Stimulated activated memory B cell treated with anti-CD40 and anti-IgM and Interleukin-4, amounts not matched to agents 10 μg/mL and 1 μg/mL and 100 μg/mL, for 72 hours (primary cell): ENCODE measurements around the gene RNF166.
A peak's percentile ranks its signal among the peaks of the same experiment; 100 is the strongest.

Experiments
- ATAC-seq: fragments of 150-1000 bp; cut with Tn5 transposase; 2 replicates; pipeline ENCODE4 v1.10.0; 2021
- H3K27ac Mint-ChIP-seq: one replicate; pipeline ENCODE4 v1.8.0; 2022; ENCODE audit warnings: mild to moderate bottlenecking, mixed read lengths
- H3K27me3 Mint-ChIP-seq: one replicate; pipeline ENCODE4 v1.8.0; 2022; ENCODE audit warnings: mixed read lengths
- H3K36me3 Mint-ChIP-seq: one replicate; pipeline ENCODE4 v1.8.0; 2022; ENCODE audit warnings: mixed read lengths
- H3K4me1 Mint-ChIP-seq: one replicate; pipeline ENCODE4 v1.8.0; 2022; ENCODE audit warnings: mixed read lengths
- H3K4me3 Mint-ChIP-seq: one replicate; pipeline ENCODE4 v1.8.0; 2022; ENCODE audit warnings: mild to moderate bottlenecking, moderate library complexity, mixed read lengths
- H3K9me3 Mint-ChIP-seq: one replicate; pipeline ENCODE4 v1.8.0; 2022; ENCODE audit warnings: mixed read lengths

The RNF166 gene

DNA sequence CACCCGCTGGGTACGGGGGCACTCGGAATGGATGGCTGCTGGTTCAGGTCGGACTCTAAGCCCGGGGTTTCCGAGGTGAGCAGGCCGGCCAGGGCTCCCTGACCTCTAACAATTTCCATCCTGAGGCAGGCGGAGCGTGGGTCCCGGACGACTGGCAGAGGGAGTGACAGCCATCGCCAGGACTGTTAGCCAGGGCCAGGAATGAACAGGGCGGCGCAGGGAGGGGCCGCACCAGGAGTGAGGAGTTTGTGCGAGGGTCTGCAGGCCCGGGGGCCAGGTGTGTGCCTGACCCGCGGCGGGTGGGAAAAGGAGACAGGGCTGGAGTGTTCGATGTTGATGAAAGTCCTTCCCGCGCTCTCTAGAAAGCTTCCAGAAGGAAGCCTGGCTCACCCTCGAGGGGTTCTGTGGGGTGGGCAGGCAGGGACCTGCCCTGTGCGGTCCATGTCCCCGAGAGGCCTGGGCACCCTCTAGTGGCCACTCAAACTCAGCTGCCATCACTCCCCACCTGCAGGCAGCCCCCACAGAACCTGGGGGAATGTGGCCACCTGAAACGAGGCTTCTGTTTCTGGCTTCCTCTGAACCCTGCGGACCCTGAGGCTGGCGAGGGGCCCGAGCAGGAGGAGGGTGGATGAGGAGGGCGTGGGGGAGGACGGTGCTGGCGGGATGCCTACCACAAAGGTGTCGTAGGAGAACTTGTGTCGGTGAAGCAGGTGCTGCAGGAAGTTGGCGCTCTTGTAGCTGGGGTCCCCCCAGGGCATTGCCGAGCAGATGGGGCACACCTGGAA is 8.2 kb downstream of the RNF166 start:
- ATAC-seq: no peak
- peak overlapping the region; percentile 46 for H3K4me3 Mint-ChIP-seq
- H3K27ac Mint-ChIP-seq: peak overlapping the region; percentile 62
- H3K27me3 Mint-ChIP-seq: no peaks in the 10 kb centered on the region
- H3K4me1 Mint-ChIP-seq: peaks cover 66% of the 10 kb centered on the region
- peaks cover 11% of the 10 kb centered on the region for H3K36me3 Mint-ChIP-seq
- H3K9me3 Mint-ChIP-seq: no peaks in the 10 kb centered on the region

DNA sequence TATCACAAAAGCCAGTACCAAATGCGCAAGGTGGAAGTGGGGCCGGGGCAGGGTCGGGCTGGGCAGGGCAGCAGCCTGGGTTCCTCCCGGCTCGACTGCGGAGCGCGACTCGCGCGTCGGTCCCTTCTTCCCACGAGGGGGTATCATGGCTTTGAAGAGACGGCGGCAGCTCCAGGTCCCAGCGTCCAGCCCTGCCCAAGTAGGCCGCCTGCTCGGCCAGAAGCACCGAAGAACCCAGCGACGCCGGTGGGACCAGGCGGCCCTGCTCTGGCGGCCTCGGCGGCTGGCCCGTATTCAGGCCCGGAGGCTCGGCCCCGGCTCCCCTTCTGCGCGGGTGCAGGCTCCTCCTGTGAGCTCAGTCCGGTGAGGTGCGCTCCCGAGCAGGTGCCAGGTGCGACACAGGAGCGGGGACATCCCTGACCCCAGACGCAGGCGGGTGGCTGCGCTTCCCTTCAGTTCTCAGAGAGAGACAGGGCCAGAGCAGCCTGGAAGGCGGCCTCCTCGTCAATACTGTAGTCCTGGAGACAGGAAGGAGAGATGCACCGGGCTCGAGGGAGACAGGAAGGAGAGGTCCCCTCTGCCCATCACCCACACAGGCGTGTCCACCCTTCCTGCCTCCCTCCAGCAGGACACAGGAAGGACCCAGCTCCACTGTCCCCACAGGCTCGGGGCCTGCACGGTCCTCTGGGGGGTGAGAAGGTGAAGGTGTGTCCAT is 8.9 kb downstream of the RNF166 start:
- Mint-ChIP-seq H3K27ac (peak overlapping the region; percentile 62), H3K4me1 (peaks cover 66% of the 10 kb centered on the region), H3K4me3 (no peak overlapping the region), H3K36me3 (peaks cover 11% of the 10 kb centered on the region), H3K9me3 (no peaks in the 10 kb centered on the region), H3K27me3 (no peaks in the 10 kb centered on the region)
- ATAC-seq: no peak

DNA sequence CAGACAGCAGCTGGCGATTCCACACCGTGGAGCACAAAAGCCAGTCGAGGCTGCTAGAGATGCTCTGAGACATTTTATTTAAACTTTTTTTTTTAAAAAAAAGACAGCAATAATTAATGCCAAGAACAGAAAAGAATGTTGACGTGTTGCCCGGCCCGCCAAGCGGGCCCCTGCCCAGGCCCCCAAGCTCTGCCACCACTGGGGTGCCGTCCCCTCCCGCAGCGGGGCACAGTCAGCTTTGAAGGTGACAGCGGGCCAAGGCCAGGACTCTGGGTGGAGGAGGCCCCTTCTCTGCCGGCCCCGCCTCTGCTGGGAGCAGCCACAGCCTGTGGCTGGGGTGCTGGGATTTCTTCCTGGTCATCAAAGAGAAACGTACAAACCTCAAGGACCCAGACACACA is 9.8 kb downstream of the RNF166 start:
- H3K9me3 Mint-ChIP-seq: no peaks in the 10 kb centered on the region
- H3K27ac Mint-ChIP-seq: no peak overlapping the region
- H3K4me3 Mint-ChIP-seq: no peak overlapping the region
- ATAC-seq: no peak
- peaks cover 66% of the 10 kb centered on the region for H3K4me1 Mint-ChIP-seq
- H3K36me3 Mint-ChIP-seq: peaks cover 11% of the 10 kb centered on the region
- H3K27me3 Mint-ChIP-seq: no peaks in the 10 kb centered on the region

DNA sequence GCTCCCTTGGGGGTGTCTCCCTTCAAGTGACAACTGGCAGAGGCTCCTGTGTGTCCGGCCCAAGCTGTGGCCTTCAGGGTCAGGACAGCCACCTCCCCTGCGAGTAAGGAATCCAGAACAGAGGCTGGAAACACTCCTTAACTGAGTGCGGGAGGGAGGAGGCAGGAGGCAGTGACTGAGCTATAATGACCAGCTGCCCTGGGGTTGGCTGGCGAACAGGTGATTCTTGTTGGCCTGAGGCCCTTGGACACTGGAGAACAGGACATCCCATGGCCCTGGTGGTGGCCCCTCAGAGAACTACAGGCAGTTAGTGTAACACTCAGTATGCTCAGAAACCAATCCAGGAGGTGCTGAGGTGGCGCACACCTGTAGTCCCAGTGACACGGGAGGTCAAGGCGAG is 10.5 kb downstream of the RNF166 start:
- no peak for ATAC-seq
- peaks cover 66% of the 10 kb centered on the region for H3K4me1 Mint-ChIP-seq
- peaks cover 11% of the 10 kb centered on the region for H3K36me3 Mint-ChIP-seq
- H3K9me3 Mint-ChIP-seq: no peaks in the 10 kb centered on the region
- H3K4me3 Mint-ChIP-seq: no peak overlapping the region
- no peak overlapping the region for H3K27ac Mint-ChIP-seq
- H3K27me3 Mint-ChIP-seq: no peaks in the 10 kb centered on the region

DNA sequence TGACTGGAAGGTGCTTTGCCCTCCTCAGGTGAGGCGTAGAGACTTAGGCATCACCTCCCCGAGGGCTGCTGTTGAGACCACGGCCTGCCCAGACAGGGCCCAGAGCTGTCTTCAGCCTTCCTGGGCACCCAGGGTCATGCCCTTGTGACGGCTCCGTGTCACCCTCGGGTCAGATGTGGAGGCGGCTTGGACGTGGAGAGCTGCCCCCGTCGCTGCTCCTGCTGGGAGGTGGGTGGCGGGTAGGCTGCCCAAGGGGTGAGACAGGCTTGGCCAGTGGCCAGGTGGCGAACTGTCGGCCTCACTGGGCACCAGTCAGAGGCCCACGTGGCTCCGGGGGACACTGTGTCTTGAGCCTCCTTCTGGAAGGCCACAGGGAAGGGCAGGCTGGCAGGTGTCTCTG is 11.0 kb downstream of the RNF166 start:
- no peaks in the 10 kb centered on the region for H3K27me3 Mint-ChIP-seq
- no peak overlapping the region for H3K27ac Mint-ChIP-seq
- H3K4me1 Mint-ChIP-seq: peaks cover 62% of the 10 kb centered on the region
- no peak overlapping the region for H3K4me3 Mint-ChIP-seq
- peaks cover 11% of the 10 kb centered on the region for H3K36me3 Mint-ChIP-seq
- no peaks in the 10 kb centered on the region for H3K9me3 Mint-ChIP-seq
- no peak for ATAC-seq

DNA sequence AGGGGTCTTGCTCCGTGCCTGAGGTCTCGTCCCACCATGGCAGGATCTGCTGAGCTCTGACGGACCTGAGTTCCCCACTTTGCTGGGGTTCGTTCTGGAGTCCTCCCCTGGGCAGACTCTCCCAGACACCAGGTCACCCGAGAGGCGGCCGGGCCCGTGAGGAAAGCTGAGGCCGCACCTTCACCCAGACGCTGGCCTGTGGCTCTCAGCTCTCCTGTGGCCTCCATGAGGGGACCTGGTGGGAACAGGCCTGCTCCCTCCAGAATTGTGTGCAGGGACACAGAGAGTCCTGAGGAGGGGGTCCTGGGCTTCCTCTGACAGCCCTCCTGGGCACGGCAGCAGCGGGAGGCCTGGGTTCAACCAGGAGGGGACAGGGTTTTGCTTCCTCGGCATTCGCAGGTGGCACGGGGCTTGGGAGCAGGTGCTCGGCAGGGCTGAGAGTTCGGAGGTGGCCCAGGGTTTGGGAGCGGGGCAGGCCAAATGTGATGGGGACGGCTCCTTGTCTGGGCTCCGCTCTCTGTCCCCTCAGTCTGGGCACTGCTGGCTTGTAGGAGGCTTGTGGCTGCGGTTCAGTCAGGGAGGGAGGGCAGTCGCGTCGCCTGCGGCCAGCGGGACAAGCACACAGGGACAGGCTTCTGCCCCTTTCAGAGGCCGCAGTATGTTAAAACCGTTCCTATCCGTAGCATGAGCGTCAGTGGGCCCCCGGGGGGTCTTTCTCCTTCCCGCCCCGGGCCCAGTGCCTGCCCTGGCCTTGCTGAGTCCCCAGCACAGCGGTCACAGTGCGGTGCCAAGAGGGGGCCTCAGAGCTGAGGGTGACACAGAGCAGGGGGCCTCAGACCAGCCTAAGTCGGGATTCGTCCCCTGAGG is 11.8 kb downstream of the RNF166 start:
- no peak overlapping the region for H3K27ac Mint-ChIP-seq
- no peaks in the 10 kb centered on the region for H3K9me3 Mint-ChIP-seq
- ATAC-seq: no peak
- no peaks in the 10 kb centered on the region for H3K27me3 Mint-ChIP-seq
- H3K4me1 Mint-ChIP-seq: peaks cover 55% of the 10 kb centered on the region
- H3K36me3 Mint-ChIP-seq: peaks cover 11% of the 10 kb centered on the region
- H3K4me3 Mint-ChIP-seq: no peak overlapping the region

DNA sequence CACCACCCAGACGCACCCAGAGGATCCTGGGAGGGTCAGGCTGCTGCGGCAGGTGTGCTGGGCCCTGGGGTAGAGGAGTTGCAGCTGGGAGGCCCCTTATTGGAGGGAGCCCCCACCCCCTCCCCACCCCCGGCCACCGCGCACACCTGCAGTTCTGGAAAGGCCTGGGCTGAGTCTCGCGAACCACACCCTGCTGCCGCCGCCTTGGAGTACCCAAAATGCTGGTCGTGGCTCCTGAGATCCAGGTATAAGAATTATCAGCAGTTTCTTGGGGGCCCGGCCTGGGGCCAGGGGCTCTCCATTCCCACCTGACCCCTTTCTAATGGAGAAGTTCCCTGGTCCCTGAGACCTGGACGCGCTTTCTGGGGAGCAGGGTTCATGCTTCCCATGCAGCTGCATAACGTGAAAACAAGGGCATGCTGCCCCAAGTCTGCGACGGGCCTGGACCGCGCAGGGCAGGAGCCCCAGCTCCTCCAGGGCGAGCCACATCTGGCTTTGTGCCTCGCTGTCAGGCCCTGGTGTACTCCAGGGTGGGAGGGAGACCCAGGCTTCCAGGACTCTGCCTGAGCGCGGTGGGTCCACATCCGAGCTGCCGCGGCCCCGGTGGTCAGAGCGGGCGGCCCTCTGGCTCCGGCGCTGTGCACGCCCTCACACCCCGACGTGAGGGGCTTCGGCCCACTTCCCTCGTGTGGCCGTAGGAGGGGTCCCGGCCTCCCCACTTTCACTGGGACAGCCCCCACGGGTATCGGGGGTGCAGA is 12.6 kb downstream of the RNF166 start:
- no peaks in the 10 kb centered on the region for H3K9me3 Mint-ChIP-seq
- no peak overlapping the region for H3K4me3 Mint-ChIP-seq
- no peaks in the 10 kb centered on the region for H3K27me3 Mint-ChIP-seq
- no peak overlapping the region for H3K27ac Mint-ChIP-seq
- ATAC-seq: no peak
- peaks cover 11% of the 10 kb centered on the region for H3K36me3 Mint-ChIP-seq
- peaks cover 47% of the 10 kb centered on the region for H3K4me1 Mint-ChIP-seq

DNA sequence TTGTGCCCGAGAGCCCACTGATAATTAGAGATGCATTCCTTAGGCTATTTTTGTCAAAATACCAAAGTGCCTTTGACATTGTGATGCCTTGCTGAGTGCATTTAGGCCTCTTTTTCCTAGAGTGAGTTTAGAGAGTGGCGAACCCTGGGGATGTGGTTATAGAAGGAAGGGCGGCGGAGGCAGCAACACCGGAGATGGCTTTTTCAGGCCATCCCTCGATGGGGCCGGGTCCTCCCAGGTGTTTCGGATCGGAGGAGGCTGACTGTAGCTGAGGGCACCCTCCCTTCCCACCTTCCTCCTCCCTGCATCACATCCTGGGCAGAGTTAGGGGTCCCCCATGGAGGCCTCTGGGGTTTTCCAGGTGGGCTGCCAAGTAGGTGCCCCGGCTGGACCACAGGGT is 13.3 kb downstream of the RNF166 start:
- peaks cover 46% of the 10 kb centered on the region for H3K4me1 Mint-ChIP-seq

DNA sequence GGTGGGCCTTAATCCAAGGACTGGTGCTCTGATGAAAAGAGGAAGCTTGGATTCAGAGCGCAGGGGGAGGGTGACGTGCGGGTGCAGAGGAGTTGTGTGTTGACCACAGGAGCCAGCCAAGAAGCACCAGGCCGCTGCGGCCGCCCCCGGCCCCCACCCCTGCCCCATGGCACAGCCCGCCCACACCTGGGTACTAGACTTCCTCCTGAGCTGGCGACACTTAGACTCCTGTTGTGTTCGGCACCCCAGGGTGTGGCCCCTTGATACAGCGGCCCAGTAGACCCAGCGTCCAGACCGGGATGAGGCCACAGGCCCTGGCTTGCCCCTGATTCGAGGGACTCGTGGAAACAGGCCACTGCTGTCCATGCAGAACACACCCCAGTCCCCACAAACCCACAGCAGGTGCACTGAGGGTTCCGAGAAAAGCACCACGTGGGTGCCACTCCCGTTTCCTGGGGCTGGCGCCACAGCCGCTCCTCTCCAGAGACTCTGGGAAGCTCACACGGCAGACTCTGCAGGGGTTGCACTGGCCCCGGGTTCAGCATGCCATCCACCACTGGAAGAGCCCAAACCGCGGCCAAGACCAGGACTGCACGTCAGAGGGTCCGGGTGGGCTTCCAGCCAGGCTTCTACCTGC is 14.2 kb downstream of the RNF166 start:
- Mint-ChIP-seq H3K4me3 (peak overlapping the region; percentile 25), H3K4me1 (peaks cover 41% of the 10 kb centered on the region), H3K9me3 (no peaks in the 10 kb centered on the region), H3K27me3 (no peaks in the 10 kb centered on the region), H3K36me3 (no peaks in the 10 kb centered on the region), H3K27ac (peak overlapping the region; percentile 59)
- ATAC-seq: peak; percentile 70

More for the DNA sequence above, 13.3 kb downstream of the RNF166 start:
- ATAC-seq: no peak
- Mint-ChIP-seq H3K27ac (peak overlapping the region; percentile 59), H3K36me3 (peaks cover 6% of the 10 kb centered on the region), H3K9me3 (no peaks in the 10 kb centered on the region), H3K27me3 (no peaks in the 10 kb centered on the region), H3K4me3 (no peak overlapping the region)

DNA sequence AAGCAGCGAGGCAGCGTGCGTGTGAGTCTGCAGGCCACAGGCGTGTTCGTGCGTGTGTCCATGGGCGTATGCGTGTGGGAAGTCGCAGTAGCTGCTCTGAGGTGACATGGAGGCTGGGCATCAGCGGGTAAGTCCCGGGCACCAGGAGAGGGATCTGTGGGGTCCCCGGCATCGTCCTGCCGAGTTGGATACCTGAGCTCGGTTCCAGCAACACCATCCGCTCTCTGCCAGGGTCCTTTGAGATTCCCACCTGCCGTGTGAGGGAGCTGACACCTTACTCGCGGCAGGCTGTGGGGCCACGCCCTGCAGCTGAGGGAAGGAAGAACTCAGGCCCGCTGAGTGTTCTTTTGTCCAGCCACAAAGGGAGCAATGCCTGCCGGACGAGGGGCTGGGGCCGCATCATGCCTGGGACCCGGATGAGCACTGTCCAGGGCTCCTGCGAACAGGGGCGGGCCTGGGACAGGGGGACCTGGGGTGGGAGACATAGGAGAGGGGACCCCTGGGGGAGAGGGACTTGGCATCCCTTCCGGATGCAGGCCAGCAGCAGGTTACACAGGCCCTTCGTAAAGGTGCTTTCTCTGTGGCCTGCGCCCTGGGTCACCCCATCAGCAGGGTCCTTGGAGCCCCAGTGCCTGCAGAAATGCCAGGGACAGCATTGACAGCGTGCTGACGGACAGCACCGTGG is 14.9 kb downstream of the RNF166 start:
- H3K4me3 Mint-ChIP-seq: peak overlapping the region; percentile 39
- no peak for ATAC-seq
- H3K27me3 Mint-ChIP-seq: no peaks in the 10 kb centered on the region
- peaks cover 41% of the 10 kb centered on the region for H3K4me1 Mint-ChIP-seq
- no peaks in the 10 kb centered on the region for H3K9me3 Mint-ChIP-seq
- no peaks in the 10 kb centered on the region for H3K36me3 Mint-ChIP-seq
- peak overlapping the region; percentile 59 for H3K27ac Mint-ChIP-seq

DNA sequence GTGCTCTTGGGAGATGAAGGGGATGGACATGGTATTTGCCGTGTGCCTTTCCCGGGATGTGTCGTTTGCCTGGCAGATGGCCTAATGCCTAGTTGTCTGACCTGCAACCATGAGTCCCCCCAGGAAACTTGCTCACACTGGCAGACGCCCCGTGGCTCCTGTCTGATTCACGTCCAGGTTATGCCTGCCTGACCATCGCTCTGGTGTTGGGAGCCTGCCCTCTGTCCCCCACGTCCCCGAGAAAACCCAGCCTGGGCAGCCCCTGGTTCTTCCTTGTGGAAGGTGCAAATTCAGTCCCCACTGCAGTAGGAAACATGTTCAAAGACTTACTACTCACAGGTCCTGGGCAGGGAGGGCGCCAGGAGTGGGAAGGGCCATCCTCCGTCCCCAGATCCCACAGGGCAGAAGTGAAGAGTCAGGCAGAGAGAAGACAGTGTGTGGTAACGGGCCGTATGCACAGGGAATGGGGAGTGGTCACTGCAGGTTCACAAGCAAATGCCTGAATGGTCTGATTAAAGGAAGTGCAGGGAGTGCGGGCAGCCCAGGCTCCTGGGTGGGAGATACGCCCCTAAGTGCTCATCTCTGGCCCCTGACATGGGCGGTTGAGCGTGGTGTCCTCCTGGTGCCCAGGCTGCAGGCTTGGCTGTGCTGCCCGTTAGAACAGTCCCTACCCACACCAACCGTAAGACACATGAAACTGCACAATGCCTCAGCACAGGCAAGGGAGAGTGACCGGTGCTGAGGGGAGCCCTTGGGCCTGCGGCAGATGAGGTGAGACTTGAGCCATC is 15.7 kb downstream of the RNF166 start:
- H3K4me1 Mint-ChIP-seq: peaks cover 43% of the 10 kb centered on the region

DNA sequence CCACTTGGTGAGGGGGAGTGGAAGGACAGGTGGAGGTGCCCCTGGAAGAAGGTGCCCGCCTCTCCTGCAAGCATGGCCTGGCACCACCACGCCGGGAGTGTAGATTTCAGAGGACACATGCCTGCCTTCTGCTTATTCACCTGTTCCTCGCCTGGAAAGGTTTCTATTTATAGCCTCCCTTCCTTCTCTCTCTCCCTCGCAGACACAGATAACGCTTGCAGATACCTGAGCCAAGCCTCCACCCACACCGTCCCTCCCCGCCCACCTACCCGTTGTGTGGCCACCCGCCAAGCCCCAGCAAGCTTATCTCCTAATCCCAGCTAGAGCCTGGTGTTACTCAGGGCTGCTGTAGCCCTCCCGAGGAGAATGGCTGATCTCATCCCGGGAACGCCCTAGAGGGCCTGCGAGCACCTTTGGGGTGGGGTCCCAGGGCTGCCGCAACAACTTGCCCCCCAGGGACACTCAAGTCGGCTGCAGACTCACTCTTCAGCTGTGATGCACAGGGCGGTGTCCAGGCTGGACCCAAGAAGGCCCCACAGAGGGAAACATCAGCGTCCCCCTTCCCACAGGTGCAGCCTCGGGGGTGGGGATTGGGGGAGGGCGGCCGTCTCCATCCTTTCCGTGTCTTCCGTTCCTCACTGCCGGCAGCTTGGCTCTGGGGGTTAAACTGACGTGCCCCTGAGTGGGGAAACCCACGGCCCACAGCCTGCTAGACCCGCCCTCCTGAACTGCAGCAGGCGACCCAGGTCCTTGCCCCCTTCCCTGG is 18.0 kb downstream of the RNF166 start:
- H3K9me3 Mint-ChIP-seq: no peaks in the 10 kb centered on the region
- H3K4me1 Mint-ChIP-seq: peaks cover 56% of the 10 kb centered on the region
- no peaks in the 10 kb centered on the region for H3K36me3 Mint-ChIP-seq
- ATAC-seq: no peak
- H3K27ac Mint-ChIP-seq: no peak overlapping the region
- H3K27me3 Mint-ChIP-seq: no peaks in the 10 kb centered on the region
- H3K4me3 Mint-ChIP-seq: no peak overlapping the region

More for the DNA sequence above, 15.7 kb downstream of the RNF166 start:
- H3K4me3 Mint-ChIP-seq: peak overlapping the region; percentile 39
- ATAC-seq: no peak
- no peaks in the 10 kb centered on the region for H3K27me3 Mint-ChIP-seq
- peak overlapping the region; percentile 59 for H3K27ac Mint-ChIP-seq
- H3K36me3 Mint-ChIP-seq: no peaks in the 10 kb centered on the region
- H3K9me3 Mint-ChIP-seq: no peaks in the 10 kb centered on the region

DNA sequence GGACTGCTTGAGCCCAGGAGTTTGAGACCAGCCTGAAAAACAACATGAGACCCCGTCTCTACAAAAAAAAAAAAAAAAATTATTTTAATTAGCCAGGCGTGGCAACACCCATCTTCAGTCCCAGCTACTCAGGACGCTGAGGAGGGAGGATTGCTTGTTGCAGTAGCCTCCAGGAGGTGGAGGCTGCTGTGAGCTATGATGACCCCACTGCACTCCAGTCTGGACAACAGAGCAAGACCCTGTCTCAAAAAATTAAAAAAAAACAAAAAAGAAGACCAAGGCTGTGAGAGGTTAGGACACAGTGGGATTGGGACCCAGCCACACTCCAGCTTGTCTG is 18.6 kb downstream of the RNF166 start:
- ATAC-seq: no peak
- H3K4me1 Mint-ChIP-seq: peaks cover 57% of the 10 kb centered on the region
- H3K27ac Mint-ChIP-seq: no peak overlapping the region
- H3K27me3 Mint-ChIP-seq: no peaks in the 10 kb centered on the region
- H3K4me3 Mint-ChIP-seq: no peak overlapping the region
- H3K9me3 Mint-ChIP-seq: no peaks in the 10 kb centered on the region
- no peaks in the 10 kb centered on the region for H3K36me3 Mint-ChIP-seq
